CD8-positive, alpha-beta memory T cell (primary cell): Measurements from ENCODE around the gene ARL4D. TPM values are rescaled to one million over a fixed set of nuclear protein-coding genes. Genes with fewer than 3 reads are reported as not detected.

Source experiments
- CTCF ChIA-PET: fragments of 350-600 bp; sonication (Branson Sonifier 250); formaldehyde crosslinking; loops from one replicate; lab custom pipeline; 2021; ENCODE audit warnings: antibody characterized with exemption; lab: Charles Lee
- POLR2A ChIA-PET: fragments of 350-600 bp; sonication (Branson Sonifier 250); formaldehyde crosslinking; loops from one replicate; lab custom pipeline; 2021; ENCODE audit warnings: antibody characterized with exemption; lab: Charles Lee
- DNase-seq, 5 donors: peaks; one replicate each; pipeline versions ENCODE4 v3.0.0 to v3.0.0-alpha.2; 2020 to 2022; ENCODE audit warnings: mixed read lengths in 1 of 5
- H3K27ac ChIP-seq: one replicate; pipeline ENCODE4 v1.7.0; 2013; ENCODE audit warnings: low read depth, mild to moderate bottlenecking, low read length, moderate library complexity
- H3K27me3 ChIP-seq: 2 replicates; pipeline ENCODE4 v1.7.0; 2013; ENCODE audit warnings: low read length, mild to moderate bottlenecking; ENCODE audit not compliant: insufficient read depth, poor library complexity, severe bottlenecking
- H3K36me3 ChIP-seq: 2 replicates; pipeline ENCODE4 v1.7.0; 2013; ENCODE audit warnings: mild to moderate bottlenecking, low read length, moderate library complexity; ENCODE audit not compliant: insufficient read depth
- H3K4me1 ChIP-seq: 2 replicates; pipeline ENCODE4 v1.7.0; 2013; ENCODE audit warnings: mild to moderate bottlenecking, low read length, moderate library complexity; ENCODE audit not compliant: insufficient read depth
- H3K4me3 ChIP-seq: 2 replicates; pipeline ENCODE4 v1.7.0; 2013; ENCODE audit warnings: mild to moderate bottlenecking, low read length
- H3K9me3 ChIP-seq: 2 replicates; pipeline ENCODE4 v1.7.0; 2013; ENCODE audit warnings: mild to moderate bottlenecking, low read length
- H3K27ac Mint-ChIP-seq, 8 donors: one replicate each; pipeline ENCODE4 v1.8.0; 2020 to 2021; ENCODE audit warnings: mixed read lengths in 8 of 8, mild to moderate bottlenecking in 6 of 8, inconsistent platforms in 3 of 8, moderate library complexity in 3 of 8
- H3K27me3 Mint-ChIP-seq, 2 donors: one replicate each; pipeline ENCODE4 v1.8.0; 2020 to 2021; ENCODE audit warnings: mixed read lengths in 2 of 2, mild to moderate bottlenecking in 1 of 2, moderate library complexity in 1 of 2
- H3K36me3 Mint-ChIP-seq, 3 donors: one replicate each; pipeline ENCODE4 v1.8.0; 2020 to 2021; ENCODE audit warnings: mixed read lengths in 3 of 3, inconsistent platforms in 1 of 3, mild to moderate bottlenecking in 1 of 3
- H3K4me1 Mint-ChIP-seq, 3 donors: one replicate each; pipeline ENCODE4 v1.8.0; 2020 to 2021; ENCODE audit warnings: mixed read lengths in 3 of 3, inconsistent platforms in 1 of 3, mild to moderate bottlenecking in 1 of 3
- H3K4me3 Mint-ChIP-seq, 7 donors: one replicate each; pipeline ENCODE4 v1.8.0; 2020 to 2021; ENCODE audit warnings: mixed read lengths in 7 of 7, mild to moderate bottlenecking in 6 of 7, moderate library complexity in 4 of 7, inconsistent platforms in 2 of 7
- H3K9me3 Mint-ChIP-seq, 5 donors: one replicate each; pipeline ENCODE4 v1.8.0; 2020 to 2022; ENCODE audit warnings: mixed read lengths in 5 of 5, mild to moderate bottlenecking in 3 of 5, moderate library complexity in 2 of 5, inconsistent platforms in 1 of 5
- polyA plus RNA-seq: library from polyadenylated mRNA; unstranded; fragments of 300-500 nt; fragmentation: Illumina TruSeq; gene quantifications from one replicate; pipeline ENCODE4 v1.2.3, GENCODE V29; 2021
- total RNA-seq, 2 experiments: library from RNA; stranded (reverse); gene quantifications; one replicate each; pipeline ENCODE4 v1.2.3, GENCODE V29; 2021

Gene ARL4D
- total and polyA plus RNA-seq, 3 experiments from 2014 or later = 1.9 to 2.3 (median 1.9) TPM

DNA sequence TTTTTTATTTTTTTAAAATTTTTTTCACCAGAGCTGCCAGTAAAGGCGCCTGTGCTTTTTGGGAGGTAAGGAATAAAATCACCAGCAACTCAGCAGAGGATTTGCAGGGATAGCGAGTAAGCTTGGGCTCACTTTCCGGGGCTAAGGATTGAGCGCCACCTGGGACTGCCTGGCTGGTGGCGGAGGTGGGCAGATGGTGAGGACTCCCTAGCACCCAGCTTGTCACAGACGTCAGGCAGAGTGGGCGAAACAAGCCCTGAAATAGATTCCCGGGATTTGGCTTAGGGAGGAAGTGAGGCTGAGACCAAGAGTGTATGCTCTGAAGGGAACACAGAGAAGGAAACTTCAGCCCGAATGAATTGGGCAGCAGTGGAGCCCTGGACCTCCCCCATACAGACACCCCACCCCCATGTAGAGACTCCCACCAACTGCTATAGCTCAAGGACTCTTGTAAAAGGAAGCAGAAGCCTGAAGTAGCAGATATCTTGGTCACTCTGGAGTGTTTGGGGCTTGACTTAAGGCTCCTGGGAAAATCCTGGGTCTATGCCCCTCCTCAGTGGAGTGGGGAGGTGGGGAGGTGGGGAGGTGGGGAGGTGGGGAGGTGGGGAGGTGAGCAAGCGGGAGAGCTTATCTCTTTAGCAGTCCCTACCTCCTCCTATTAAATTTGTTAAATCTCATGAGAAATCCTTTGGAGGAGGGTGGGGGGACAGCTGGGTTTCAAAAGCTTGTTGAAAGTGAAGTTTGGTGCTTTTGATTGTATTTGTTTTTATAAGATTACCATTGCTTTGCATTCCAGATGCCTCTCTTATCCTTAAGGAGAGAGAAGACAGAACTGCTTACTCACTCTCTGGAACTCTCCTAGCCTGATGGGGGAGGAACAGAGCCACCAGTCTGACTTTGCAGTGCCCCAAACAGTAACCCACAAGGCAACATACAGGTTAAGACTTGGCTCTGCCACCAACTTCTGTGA is 8.2 kb downstream of the ARL4D start:
- Histone ChIP-seq H3K27ac (no peak overlapping the region), H3K4me3 (no peak overlapping the region), H3K9me3 (no peaks in the 10 kb centered on the region), H3K36me3 (no peaks in the 10 kb centered on the region), H3K27me3 (no peaks in the 10 kb centered on the region), H3K4me1 (no peaks in the 10 kb centered on the region)
- Mint-ChIP-seq H3K4me3 (no peak overlapping the region), H3K36me3 (no peaks in the 10 kb centered on the region), H3K27me3 (peaks cover 15 to 22% of the 10 kb centered on the region in 2 donors), H3K9me3 (peaks cover 0 to 2% (median 0%) of the 10 kb centered on the region in 5 donors), H3K4me1 (no peaks in the 10 kb centered on the region), H3K27ac (no peak overlapping the region)
- CTCF ChIA-PET = interaction anchor here (0.9 kb wide), 1 partner anchor 77 kb away, joined by 3 read pairs; the partner anchor contains the start of gene DHX8
- DNase-seq = no peak
- POLR2A ChIA-PET = interaction anchor here (0.7 kb wide), 1 partner anchor 20 kb away, joined by 3 read pairs; no protein-coding TSS in a partner anchor

DNA sequence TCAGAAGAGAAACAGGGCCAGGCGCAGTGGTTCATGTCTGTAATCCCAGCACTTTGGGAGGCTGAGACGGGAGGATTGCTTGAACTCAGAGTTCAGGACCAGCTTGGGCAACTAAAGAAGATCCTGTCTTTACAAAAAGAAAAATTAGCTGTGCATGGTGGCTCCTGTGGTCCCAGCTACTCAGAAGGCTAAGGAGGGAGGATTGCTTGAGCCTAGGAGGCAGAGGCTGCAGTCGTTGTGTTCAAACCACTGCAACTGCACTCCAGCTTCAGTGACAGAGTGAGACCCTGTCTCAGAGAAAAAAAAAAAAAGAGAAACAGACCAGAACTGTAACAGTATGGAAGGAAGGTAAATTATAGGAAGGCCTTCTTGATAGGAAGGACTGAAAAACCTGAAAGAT is 10.3 kb downstream of the ARL4D start:
- H3K27me3 ChIP-seq = no peaks in the 10 kb centered on the region
- Mint-ChIP-seq H3K4me3 (no peak overlapping the region), H3K27ac (no peak overlapping the region), H3K4me1 (no peaks in the 10 kb centered on the region), H3K36me3 (no peaks in the 10 kb centered on the region), H3K27me3 (peaks cover 17 to 26% of the 10 kb centered on the region in 2 donors), H3K9me3 (peaks cover 0 to 2% (median 0%) of the 10 kb centered on the region in 5 donors)
- H3K4me3 ChIP-seq = no peak overlapping the region
- no peaks in the 10 kb centered on the region for H3K4me1 ChIP-seq
- no peaks in the 10 kb centered on the region for H3K36me3 ChIP-seq
- ChIA-PET CTCF (no interaction called here), POLR2A (interaction anchor here (0.7 kb wide), 1 partner anchor 49 kb away, joined by 3 read pairs; no protein-coding TSS in a partner anchor)
- no peaks in the 10 kb centered on the region for H3K9me3 ChIP-seq
- no peak overlapping the region for H3K27ac ChIP-seq
- no peak for DNase-seq

DNA sequence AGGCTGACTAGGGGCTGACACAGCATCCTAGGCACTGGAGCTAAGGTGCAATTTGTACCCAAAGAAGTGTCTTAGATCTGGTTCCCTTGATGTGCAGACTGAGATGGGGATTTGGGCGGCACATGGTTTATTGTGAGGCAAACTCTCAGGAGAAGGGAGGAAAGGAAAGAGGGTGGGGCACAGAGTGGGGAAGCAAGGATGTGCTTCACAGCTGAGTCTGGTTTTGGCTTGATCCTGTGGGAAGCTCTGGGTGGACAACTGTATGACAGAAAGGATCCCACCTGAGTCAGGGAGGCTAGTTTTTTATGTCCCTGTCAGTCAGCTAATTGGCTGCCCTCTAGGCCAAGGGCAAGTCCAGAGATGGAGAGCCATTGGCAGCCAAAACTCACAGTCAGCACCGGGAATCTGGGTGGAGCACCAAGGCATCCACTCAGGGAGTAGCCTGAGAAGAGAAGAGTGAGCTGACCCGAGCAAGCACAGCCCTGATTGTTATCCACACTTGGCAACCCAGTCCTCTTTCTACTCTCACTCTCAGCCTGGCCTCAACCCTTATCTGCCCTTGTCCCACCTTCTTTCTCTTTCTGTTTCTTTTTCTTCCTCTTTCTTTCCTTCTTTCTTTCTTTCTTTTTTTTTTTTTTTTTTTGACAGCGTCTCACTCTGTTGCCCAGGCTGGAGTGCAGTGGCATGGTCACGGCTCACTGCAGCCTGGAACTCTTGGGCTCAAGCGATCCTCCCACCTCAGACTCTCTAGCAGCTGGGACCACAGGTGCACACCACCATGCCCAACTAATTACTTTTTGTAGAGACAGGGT is 12.0 kb downstream of the ARL4D start:
- H3K27ac ChIP-seq = no peak overlapping the region
- no peak overlapping the region for H3K4me3 ChIP-seq
- H3K4me1 ChIP-seq = no peaks in the 10 kb centered on the region
- H3K9me3 ChIP-seq = no peaks in the 10 kb centered on the region
- H3K4me3 Mint-ChIP-seq = no peak overlapping the region
- ChIA-PET POLR2A (no interaction called here), CTCF (no interaction called here)
- H3K9me3 Mint-ChIP-seq = peaks cover 0 to 2% (median 0%) of the 10 kb centered on the region in 5 donors
- H3K27me3 Mint-ChIP-seq = peaks cover 24 to 35% of the 10 kb centered on the region in 2 donors
- H3K27me3 ChIP-seq = no peaks in the 10 kb centered on the region
- H3K4me1 Mint-ChIP-seq = no peaks in the 10 kb centered on the region
- no peaks in the 10 kb centered on the region for H3K36me3 Mint-ChIP-seq
- no peaks in the 10 kb centered on the region for H3K36me3 ChIP-seq
- peak overlapping the region in 1 of 8 donors; percentile 27 for H3K27ac Mint-ChIP-seq
- no peak for DNase-seq

DNA sequence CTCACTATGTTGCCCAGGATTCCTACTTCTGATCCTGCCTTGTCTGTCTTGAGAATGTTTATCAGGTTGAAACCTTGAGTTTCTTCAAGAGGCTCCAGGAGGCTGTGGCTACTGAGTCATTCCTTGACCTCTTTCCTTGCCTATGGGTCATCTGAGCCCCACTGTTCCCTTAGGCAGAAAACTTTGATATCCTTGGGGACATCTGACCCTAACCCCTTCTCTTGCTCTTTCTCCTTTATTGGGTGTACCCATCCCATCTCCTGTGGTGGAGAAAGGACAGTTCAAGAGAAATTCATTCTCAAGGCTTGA is 12.5 kb downstream of the ARL4D start:
- no peak for DNase-seq
- no peaks in the 10 kb centered on the region for H3K36me3 ChIP-seq
- no peaks in the 10 kb centered on the region for H3K9me3 ChIP-seq
- Mint-ChIP-seq H3K4me3 (no peak overlapping the region), H3K27ac (no peak overlapping the region), H3K27me3 (peaks cover 26 to 34% of the 10 kb centered on the region in 2 donors), H3K36me3 (no peaks in the 10 kb centered on the region), H3K4me1 (no peaks in the 10 kb centered on the region), H3K9me3 (peaks cover 0 to 2% (median 0%) of the 10 kb centered on the region in 5 donors)
- no peaks in the 10 kb centered on the region for H3K4me1 ChIP-seq
- POLR2A ChIA-PET = no interaction called here
- CTCF ChIA-PET = no interaction called here
- H3K27ac ChIP-seq = no peak overlapping the region
- H3K27me3 ChIP-seq = no peaks in the 10 kb centered on the region
- no peak overlapping the region for H3K4me3 ChIP-seq

DNA sequence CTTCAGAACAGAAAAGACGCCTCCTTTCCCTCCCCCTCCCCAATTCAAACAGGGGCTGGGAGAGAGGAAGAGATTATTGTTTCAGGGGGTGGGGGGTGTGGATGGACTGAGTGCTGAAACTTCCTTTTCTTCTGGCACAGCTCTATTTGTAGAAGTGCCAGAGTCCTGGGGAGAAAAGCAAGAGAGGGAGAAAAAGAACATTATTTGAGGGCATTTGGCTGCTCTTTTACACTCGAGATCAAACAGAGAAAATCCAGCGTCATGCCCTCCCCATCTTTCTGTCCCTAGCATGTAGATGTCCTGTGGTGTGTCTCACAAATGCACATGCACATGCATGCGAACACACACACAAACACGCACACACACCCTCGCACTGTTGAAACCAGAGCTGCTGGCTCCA is 13.0 kb downstream of the ARL4D start:
- no peaks in the 10 kb centered on the region for H3K4me1 Mint-ChIP-seq
- CTCF ChIA-PET = interaction anchor here (2.0 kb wide), 1 partner anchor 72 kb away, joined by 6 read pairs; the partner anchor contains the start of gene DHX8
- no peak overlapping the region for H3K4me3 ChIP-seq
- no peak overlapping the region for H3K27ac Mint-ChIP-seq
- POLR2A ChIA-PET = no interaction called here
- H3K36me3 ChIP-seq = no peaks in the 10 kb centered on the region
- no peaks in the 10 kb centered on the region for H3K4me1 ChIP-seq
- H3K27ac ChIP-seq = no peak overlapping the region
- no peak overlapping the region for H3K4me3 Mint-ChIP-seq
- no peak for DNase-seq
- H3K9me3 Mint-ChIP-seq = peaks cover 0 to 2% (median 0%) of the 10 kb centered on the region in 5 donors
- no peaks in the 10 kb centered on the region for H3K27me3 ChIP-seq
- H3K36me3 Mint-ChIP-seq = no peaks in the 10 kb centered on the region
- H3K9me3 ChIP-seq = no peaks in the 10 kb centered on the region
- peaks cover 27 to 39% of the 10 kb centered on the region in 2 donors for H3K27me3 Mint-ChIP-seq

DNA sequence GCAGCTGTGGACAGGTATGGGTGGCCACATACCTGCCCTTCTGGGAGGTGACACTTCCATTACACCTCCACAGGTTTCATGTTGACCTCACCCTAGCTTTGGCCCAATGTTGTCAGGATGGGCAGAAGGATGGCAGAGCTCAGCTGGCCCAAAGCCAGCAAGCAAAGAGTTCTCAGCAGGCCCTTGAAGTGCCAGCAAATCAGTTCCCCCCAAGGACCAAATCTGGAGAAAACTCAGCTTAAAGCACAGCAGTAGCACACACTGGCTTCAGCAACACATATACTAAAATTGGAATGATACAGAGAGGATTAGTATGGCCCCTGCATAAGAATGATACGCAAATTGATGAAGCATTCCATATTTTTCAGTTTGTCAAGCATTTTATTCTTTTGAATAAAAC is 13.4 kb downstream of the ARL4D start:
- Mint-ChIP-seq H3K4me1 (no peaks in the 10 kb centered on the region), H3K27me3 (peaks cover 27 to 43% of the 10 kb centered on the region in 2 donors), H3K36me3 (no peaks in the 10 kb centered on the region), H3K9me3 (peaks cover 0 to 2% (median 0%) of the 10 kb centered on the region in 5 donors), H3K27ac (no peak overlapping the region), H3K4me3 (no peak overlapping the region)
- ChIA-PET POLR2A (no interaction called here), CTCF (interaction anchor here (2.0 kb wide), 1 partner anchor 71 kb away, joined by 6 read pairs; the partner anchor contains the start of gene DHX8)
- Histone ChIP-seq H3K9me3 (no peaks in the 10 kb centered on the region), H3K4me1 (no peaks in the 10 kb centered on the region), H3K4me3 (no peak overlapping the region), H3K27me3 (no peaks in the 10 kb centered on the region), H3K27ac (no peak overlapping the region), H3K36me3 (no peaks in the 10 kb centered on the region)
- DNase-seq = no peak

DNA sequence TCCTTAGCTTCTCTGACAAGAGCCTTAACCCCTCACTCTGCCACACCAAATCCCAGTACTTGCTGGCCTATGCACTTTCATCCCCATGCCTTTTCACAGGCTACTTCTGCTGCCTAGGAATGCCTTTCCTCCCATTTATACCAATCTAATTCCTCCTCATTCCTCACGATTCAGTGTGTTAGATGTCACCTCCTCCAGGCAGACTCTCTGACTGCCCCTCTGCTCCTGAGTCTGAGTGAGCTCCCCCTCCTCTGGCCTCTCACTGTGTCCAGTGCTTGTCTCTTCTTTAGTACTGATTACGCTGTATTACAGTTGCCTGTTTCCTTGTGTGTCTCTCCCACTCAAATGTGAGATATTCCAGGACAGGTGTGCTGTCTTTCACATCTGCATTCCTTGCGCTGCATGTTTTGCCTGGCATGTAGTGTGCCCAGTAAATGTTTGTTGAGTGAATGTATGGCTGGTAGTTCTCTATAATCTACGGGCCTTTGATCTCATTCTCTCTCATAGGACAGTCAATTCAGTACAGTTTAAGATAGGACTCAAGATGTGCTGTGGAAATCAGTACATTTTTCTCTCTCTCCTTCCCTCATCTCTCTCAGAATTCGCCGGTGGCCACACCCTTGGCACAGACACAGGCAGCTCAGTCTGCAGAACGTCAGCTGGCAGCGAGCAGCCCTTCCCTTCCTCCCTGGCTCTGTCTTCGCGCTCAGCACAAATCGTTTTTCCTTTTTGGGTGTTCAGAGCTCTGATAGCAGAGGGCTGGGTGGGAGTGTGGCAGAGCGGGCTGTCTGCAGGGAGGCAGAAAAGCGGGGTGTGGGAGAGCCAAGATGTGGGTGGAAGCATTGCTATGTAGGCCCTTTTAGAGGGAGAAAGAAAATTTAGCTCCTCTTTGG is 18.5 kb downstream of the ARL4D start:
- Mint-ChIP-seq H3K27me3 (peaks cover 19 to 41% of the 10 kb centered on the region in 2 donors), H3K36me3 (no peaks in the 10 kb centered on the region), H3K9me3 (no peaks in the 10 kb centered on the region), H3K27ac (peak overlapping the region in 1 of 8 donors; percentile 39), H3K4me3 (no peak overlapping the region), H3K4me1 (no peaks in the 10 kb centered on the region)
- Histone ChIP-seq H3K27me3 (no peaks in the 10 kb centered on the region), H3K36me3 (no peaks in the 10 kb centered on the region), H3K4me3 (no peak overlapping the region), H3K9me3 (no peaks in the 10 kb centered on the region), H3K27ac (no peak overlapping the region), H3K4me1 (no peaks in the 10 kb centered on the region)
- ChIA-PET CTCF (interaction anchor here (2.1 kb wide), 1 partner anchor 67 kb away, joined by 5 read pairs; the partner anchor contains the start of gene DHX8), POLR2A (no interaction called here)
- DNase-seq = no peak
